ENCODE measurements around the gene CACNA1C. TPM values are rescaled to one million over a fixed set of nuclear protein-coding genes. Genes with fewer than 3 reads are reported as not detected.

CACNA1C gene
- total RNA-seq, 8 experiments from 2014 or later = 0.97 to 36.4 (median 5.1) TPM

GRCh38 chr12:2449586-2449985 is 396.8 kb downstream of the CACNA1C start:
- in situ Hi-C loops (cut with MboI; ENCODE audit: low pct_unique_long_range_greater_than_20kb in 2 of 9, low sequenced_read_pairs in 9 of 9, unreplicated experiment in 9 of 9) = no loop called here
- Histone ChIP-seq H3K27ac (no peak overlapping the region), H3K4me3 (no peak overlapping the region), H3K4me1 (replicated peaks in 1 of 2) (no peaks in the 10 kb centered on the region)
- WGBS, 10 experiments = 33 to 90% (median 81%) methylated on average over 1 to 4 of the region's 6 CpGs; no CpG with 5 or more reads in 5 of the 10 experiments
- no peak for ATAC-seq (replicated peaks in 6 of 8)

- 20 to 88% (median 84%) methylated on average over 1 to 6 of the region's 9 CpGs; no CpG with 5 or more reads in 5 of the 10 experiments for WGBS, 10 experiments
- in situ Hi-C loops (cut with MboI; ENCODE audit: low pct_unique_long_range_greater_than_20kb in 2 of 9, low sequenced_read_pairs in 9 of 9, unreplicated experiment in 9 of 9) = no loop called here
- H3K4me3 ChIP-seq = no peak overlapping the region
- H3K27ac ChIP-seq = no peak overlapping the region
- no peaks in the 10 kb centered on the region for H3K4me1 ChIP-seq (replicated peaks in 1 of 2)
- ATAC-seq (replicated peaks in 6 of 8) = no peak
Measured at GRCh38 chr12:2450553-2450952, 397.8 kb downstream of the CACNA1C start.

DNA sequence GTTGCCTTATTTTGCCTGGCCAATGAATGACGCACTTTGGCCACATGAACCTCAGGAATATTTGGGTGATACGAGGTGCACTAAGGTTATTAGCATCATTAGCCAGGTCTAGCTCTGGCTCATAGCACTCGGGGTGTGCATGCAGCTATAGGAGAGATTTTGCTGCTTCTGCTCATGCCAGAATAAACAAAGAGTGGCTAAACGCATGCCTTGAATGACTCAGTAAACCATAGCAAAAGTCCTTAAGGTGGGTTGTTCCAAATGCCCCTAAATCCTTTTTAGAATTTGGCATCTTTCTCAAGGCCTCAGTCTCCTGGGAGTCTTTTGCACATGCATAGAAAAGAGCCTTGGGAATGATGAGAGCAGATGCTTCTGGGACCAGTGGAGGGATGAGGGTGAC is 398.2 kb downstream of the CACNA1C start:
- in situ Hi-C loops (cut with MboI; ENCODE audit: low pct_unique_long_range_greater_than_20kb in 2 of 9, low sequenced_read_pairs in 9 of 9, unreplicated experiment in 9 of 9) = no loop called here
- Histone ChIP-seq H3K4me3 (no peak overlapping the region), H3K27ac (no peak overlapping the region), H3K4me1 (replicated peaks in 1 of 2) (no peaks in the 10 kb centered on the region)
- WGBS, 10 experiments = 40 to 88% (median 73%) methylated on average over 2 to 4 of the region's 4 CpGs; no CpG with 5 or more reads in 3 of the 10 experiments
- no peak for ATAC-seq (replicated peaks in 6 of 8)

DNA sequence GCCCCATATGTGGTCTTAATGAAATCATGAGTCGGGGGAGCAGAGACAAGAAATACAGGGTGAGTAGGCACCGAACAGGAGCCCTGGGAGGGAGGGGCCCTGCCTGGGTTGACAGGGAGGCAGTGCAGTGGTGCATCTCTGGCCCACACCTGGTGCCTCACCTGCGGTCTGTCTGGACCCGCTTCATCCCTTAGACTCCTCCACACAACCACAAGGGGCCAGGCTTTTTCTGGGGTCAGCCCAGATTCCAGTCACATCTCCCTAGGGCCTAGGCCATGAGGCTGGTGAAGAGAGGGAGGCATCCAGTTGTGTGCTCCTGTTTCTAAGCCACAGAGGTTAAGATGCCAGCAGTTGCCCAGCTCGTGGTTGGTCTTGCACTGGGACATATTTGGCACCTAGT is 398.7 kb downstream of the CACNA1C start:
- ATAC-seq (replicated peaks in 6 of 8) = no peak
- WGBS, 10 experiments = 20 to 100% (median 84%) methylated on average over 1 to 5 of the region's 5 CpGs; no CpG with 5 or more reads in 3 of the 10 experiments
- Histone ChIP-seq H3K27ac (no peak overlapping the region), H3K4me1 (replicated peaks in 1 of 2) (no peaks in the 10 kb centered on the region), H3K4me3 (no peak overlapping the region)
- in situ Hi-C loops (cut with MboI; ENCODE audit: low pct_unique_long_range_greater_than_20kb in 2 of 9, low sequenced_read_pairs in 9 of 9, unreplicated experiment in 9 of 9) = no loop called here

DNA sequence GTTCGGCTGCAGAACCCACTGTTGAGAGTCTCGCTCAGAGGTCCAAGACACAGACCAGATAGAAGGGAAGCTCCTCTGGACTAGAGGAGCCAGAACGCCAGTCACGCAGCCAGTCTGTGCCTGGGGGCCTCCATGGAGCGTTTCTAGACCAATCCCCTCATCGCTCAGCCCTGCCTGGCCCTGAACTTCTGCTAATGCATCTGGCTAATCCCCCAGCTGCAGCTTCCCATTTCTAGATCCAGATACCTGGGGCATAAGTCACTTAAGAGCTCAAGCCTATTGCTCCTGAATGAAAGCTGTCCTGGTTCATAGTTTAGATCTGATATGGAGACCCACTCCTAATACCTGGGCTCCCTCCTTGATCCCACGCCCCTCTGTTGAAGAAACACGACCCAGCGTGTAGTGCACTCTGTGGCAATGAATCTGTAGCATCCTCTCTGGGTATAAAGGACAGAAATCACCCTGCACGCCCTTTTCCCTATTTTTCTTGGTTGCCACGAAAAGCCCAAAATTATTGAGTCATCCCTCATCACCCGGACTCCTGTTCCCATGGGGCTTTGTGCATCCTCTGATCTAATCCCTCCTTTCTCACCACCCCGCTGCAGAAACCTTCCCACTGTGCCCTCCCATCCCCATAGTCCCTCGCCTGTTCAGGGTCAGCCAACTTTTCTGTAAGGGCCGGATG is 400.4 kb downstream of the CACNA1C start:
- Histone ChIP-seq H3K4me3 (no peak overlapping the region), H3K27ac (no peak overlapping the region), H3K4me1 (replicated peaks in 1 of 2) (no peaks in the 10 kb centered on the region)
- in situ Hi-C loops (cut with MboI; ENCODE audit: low pct_unique_long_range_greater_than_20kb in 2 of 9, low sequenced_read_pairs in 9 of 9, unreplicated experiment in 9 of 9) = no loop called here
- WGBS, 10 experiments = 33 to 96% (median 77%) methylated on average over 1 to 9 of the region's 15 CpGs; no CpG with 5 or more reads in 2 of the 10 experiments
- ATAC-seq (replicated peaks in 6 of 8) = no peak

- no peak overlapping the region for H3K4me3 ChIP-seq
- in situ Hi-C loops (cut with MboI; ENCODE audit: low pct_unique_long_range_greater_than_20kb in 2 of 9, low sequenced_read_pairs in 9 of 9, unreplicated experiment in 9 of 9) = no loop called here
- peak in 3 of 8 experiments; percentile 53 to 79 (median 54) for ATAC-seq (replicated peaks in 6 of 8)
- no peak overlapping the region for H3K27ac ChIP-seq
- H3K4me1 ChIP-seq (replicated peaks in 1 of 2) = no peaks in the 10 kb centered on the region
Measured at GRCh38 chr12:2453761-2454090, 400.9 kb downstream of the CACNA1C start.

- H3K4me1 ChIP-seq (replicated peaks in 1 of 2) = no peaks in the 10 kb centered on the region
- ATAC-seq (replicated peaks in 6 of 8) = no peak
- no peak overlapping the region for H3K27ac ChIP-seq
- in situ Hi-C loops (cut with MboI; ENCODE audit: low pct_unique_long_range_greater_than_20kb in 2 of 9, low sequenced_read_pairs in 9 of 9, unreplicated experiment in 9 of 9) = no loop called here
- no peak overlapping the region for H3K4me3 ChIP-seq
- WGBS, 10 experiments = 62 to 96% (median 77%) methylated on average over 2 to 12 of the region's 20 CpGs; no CpG with 5 or more reads in 4 of the 10 experiments
Measured at GRCh38 chr12:2454601-2455177, 401.9 kb downstream of the CACNA1C start.

- H3K4me1 ChIP-seq (replicated peaks in 1 of 2) = no peaks in the 10 kb centered on the region
- H3K4me3 ChIP-seq = no peak overlapping the region
- H3K27ac ChIP-seq = no peak overlapping the region
- WGBS, 10 experiments = 40 to 90% (median 80%) methylated on average over 1 to 9 of the region's 9 CpGs; no CpG with 5 or more reads in 3 of the 10 experiments
- in situ Hi-C loops (cut with MboI; ENCODE audit: low pct_unique_long_range_greater_than_20kb in 2 of 9, low sequenced_read_pairs in 9 of 9, unreplicated experiment in 9 of 9) = no loop called here
- ATAC-seq (replicated peaks in 6 of 8) = no peak
Measured at GRCh38 chr12:2455410-2455809, 402.6 kb downstream of the CACNA1C start.

DNA sequence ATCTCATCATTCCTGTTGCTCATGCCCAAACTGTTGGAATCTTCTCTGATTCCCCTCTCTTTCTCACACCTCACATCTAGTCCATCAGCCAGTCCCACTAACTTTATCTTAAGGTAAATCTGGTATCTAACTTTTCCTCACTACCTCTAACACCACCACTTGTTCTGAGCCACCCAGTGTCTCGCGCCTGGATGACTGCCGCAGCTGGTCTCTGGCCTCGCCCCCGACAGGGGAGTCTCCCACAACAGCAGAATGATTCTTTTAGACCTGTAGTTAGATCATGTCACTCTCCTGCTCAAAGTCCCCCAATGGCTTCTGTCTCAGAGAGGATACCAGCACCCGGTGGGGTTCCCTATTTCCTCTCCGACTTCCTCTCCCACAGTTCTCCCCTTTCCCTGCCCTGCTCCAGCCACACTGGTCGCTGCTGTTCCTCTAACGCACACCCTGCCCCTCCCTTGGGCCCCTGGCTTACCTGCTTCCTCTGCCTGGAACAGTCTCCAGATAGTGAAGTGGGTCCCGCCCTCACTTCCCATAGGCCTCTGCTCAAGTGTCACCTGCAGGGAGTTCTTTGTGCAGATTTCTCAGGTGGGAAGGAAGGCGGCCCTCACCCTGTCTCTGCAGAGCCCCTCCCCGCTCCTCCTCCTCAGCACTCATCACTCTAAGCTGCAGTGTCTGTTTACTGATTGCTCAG is 403.5 kb downstream of the CACNA1C start:
- Histone ChIP-seq H3K4me3 (no peak overlapping the region), H3K4me1 (replicated peaks in 1 of 2) (no peaks in the 10 kb centered on the region), H3K27ac (no peak overlapping the region)
- ATAC-seq (replicated peaks in 6 of 8) = no peak
- in situ Hi-C loops (cut with MboI; ENCODE audit: low pct_unique_long_range_greater_than_20kb in 2 of 9, low sequenced_read_pairs in 9 of 9, unreplicated experiment in 9 of 9) = no loop called here
- WGBS, 10 experiments = 70 to 100% (median 88%) methylated on average over 1 to 9 of the region's 12 CpGs; no CpG with 5 or more reads in 4 of the 10 experiments

DNA sequence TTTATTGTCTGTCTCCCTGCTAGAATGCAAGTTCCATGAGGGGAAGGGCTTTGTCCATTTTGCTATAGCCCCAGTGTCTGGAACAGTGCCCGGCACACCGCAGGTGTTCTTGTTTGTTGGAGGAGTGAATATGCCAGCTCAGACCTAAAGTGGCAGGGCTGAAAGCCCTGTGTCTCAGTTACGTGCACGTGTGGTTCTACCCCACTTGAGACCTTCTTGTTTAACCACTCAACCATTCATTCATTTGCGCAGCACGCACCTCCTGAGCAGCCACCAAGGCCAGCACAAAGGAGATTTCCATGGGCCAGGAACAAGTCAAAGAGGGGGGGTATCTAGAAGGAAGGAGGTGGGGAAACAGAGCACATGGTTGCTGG is 404.0 kb downstream of the CACNA1C start:
- 79 to 100% (median 87%) methylated on average over 1 to 5 of the region's 6 CpGs; no CpG with 5 or more reads in 2 of the 10 experiments for WGBS, 10 experiments
- in situ Hi-C loops (cut with MboI; ENCODE audit: low pct_unique_long_range_greater_than_20kb in 2 of 9, low sequenced_read_pairs in 9 of 9, unreplicated experiment in 9 of 9) = no loop called here
- Histone ChIP-seq H3K27ac (no peak overlapping the region), H3K4me1 (replicated peaks in 1 of 2) (no peaks in the 10 kb centered on the region), H3K4me3 (no peak overlapping the region)
- no peak for ATAC-seq (replicated peaks in 6 of 8)

DNA sequence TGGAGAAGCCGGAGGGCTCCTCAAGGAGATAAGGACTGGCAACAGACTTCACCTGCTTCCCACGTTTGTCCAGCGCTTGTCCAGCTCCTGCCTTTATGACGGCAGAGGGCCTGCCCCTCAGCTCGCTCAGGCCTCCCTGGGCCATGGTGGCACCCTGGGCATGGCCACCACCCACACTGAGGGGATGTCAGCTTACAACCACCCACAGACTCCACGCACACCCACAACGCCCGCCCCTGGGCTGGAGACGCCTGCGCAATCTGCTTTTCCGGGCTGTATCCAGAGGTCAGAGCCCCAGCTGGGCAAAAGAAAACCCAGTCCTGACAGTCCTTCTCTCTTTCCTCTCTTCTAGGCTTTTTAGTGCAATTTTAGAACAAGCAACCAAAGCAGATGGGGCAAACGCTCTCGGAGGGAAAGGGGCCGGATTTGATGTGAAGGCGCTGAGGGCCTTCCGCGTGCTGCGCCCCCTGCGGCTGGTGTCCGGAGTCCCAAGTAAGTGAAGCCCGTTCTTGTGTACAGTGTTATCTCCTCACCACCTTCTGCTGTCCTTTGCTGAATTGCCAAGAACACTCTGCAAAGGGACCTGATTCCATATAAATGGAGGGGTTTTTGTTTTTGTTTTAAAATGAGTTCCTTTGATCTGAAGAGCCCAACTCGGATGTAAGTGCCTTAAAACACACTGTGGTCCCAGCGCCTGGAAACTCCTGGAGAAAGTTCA is 404.6 kb downstream of the CACNA1C start:
- no peak overlapping the region for H3K27ac ChIP-seq
- ATAC-seq (replicated peaks in 6 of 8) = no peak
- WGBS, 10 experiments = 62 to 94% (median 85%) methylated on average over 2 to 15 of the region's 23 CpGs; no CpG with 5 or more reads in 2 of the 10 experiments

DNA sequence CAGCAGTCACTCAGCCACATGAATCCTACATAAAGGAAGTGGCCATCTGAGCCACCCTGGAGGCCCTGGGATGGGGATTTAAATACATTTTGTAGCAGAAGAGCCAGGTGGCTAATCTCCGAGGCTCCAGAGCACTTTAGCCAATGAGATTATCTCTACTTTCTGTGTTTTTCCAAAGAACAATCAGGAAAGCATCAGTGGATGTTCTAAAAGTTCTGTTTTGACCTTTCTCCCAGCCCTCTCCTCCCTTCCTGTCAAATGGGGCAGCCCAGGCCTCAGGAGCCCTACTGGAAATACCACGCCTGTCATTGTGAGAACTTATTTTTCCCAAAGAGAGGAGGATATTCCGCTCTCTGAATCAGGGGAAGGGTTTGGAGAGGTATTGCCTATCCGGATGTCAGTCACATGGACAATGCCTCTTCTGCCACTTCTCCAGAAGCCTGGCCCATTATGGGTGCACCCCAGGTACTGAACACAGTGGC is 405.2 kb downstream of the CACNA1C start:
- no peaks in the 10 kb centered on the region for H3K4me1 ChIP-seq (replicated peaks in 1 of 2)

More for the DNA sequence above, 404.6 kb downstream of the CACNA1C start:
- Histone ChIP-seq H3K4me1 (replicated peaks in 1 of 2) (no peaks in the 10 kb centered on the region), H3K4me3 (no peak overlapping the region)
- in situ Hi-C loops (cut with MboI; ENCODE audit: low pct_unique_long_range_greater_than_20kb in 2 of 9, low sequenced_read_pairs in 9 of 9, unreplicated experiment in 9 of 9) = no loop called here

More for the DNA sequence above, 405.2 kb downstream of the CACNA1C start:
- H3K27ac ChIP-seq = no peak overlapping the region
- H3K4me3 ChIP-seq = no peak overlapping the region
- in situ Hi-C loops (cut with MboI; ENCODE audit: low pct_unique_long_range_greater_than_20kb in 2 of 9, low sequenced_read_pairs in 9 of 9, unreplicated experiment in 9 of 9) = no loop called here
- WGBS, 10 experiments = 60 to 100% (median 83%) methylated on average over 1 to 4 of the region's 4 CpGs; no CpG with 5 or more reads in 3 of the 10 experiments
- no peak for ATAC-seq (replicated peaks in 6 of 8)
